ENCODE measurements around the gene EDEM1. TPM values are rescaled to one million over a fixed set of nuclear protein-coding genes. Genes with fewer than 3 reads are reported as not detected.

The EDEM1 gene
- total RNA-seq, 1 experiment from 2014 or later = 22.4 TPM

DNA sequence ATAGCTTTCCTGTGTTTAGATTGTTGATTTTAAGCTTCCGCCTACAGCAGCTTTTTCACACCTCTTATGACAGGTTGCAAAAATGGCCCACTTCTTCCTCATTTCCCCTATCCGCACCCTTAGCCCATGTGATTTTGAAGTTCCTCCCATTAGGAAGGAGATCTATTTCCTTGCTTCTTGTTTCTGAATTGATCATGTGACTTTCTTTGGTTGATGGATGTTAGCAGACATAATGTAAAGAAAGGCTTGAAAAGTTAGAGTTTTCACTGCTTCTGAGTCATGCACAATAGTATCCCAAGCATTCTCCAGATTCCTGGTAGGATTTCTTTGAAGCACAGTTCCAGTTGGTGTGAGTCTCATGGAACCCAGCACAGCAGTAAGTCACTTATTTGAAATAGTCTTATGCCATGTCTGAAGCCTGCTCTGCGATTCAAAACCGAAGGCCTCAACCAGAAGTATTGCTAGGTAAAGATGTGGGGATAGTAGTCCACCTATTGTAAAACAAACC, 76.6 kb downstream of the EDEM1 start:
- H3K4me3 Mint-ChIP-seq = no peak overlapping the region
- H3K36me3 Mint-ChIP-seq = peaks cover 4% of the 10 kb centered on the region
- ChIA-PET CTCF (no interaction called here), POLR2A (no interaction called here)
- ATAC-seq = no peak
- H3K27me3 Mint-ChIP-seq (ENCODE audit: low read depth) = no peaks in the 10 kb centered on the region; the same call in 1 of the 2 replicates
- no peak for DNase-seq (ENCODE audit: low spot score)
- no peak overlapping the region for H3K27ac Mint-ChIP-seq
- peaks cover 41% of the 10 kb centered on the region for H3K9me3 Mint-ChIP-seq
- H3K4me1 Mint-ChIP-seq = no peaks in the 10 kb centered on the region
- TF ChIP-seq, protein P1, sequence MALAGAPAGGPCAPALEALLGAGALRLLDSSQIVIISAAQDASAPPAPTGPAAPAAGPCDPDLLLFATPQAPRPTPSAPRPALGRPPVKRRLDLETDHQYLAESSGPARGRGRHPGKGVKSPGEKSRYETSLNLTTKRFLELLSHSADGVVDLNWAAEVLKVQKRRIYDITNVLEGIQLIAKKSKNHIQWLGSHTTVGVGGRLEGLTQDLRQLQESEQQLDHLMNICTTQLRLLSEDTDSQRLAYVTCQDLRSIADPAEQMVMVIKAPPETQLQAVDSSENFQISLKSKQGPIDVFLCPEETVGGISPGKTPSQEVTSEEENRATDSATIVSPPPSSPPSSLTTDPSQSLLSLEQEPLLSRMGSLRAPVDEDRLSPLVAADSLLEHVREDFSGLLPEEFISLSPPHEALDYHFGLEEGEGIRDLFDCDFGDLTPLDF (CRISPR knock-in tag; IDR thresholded peaks at IDR 0.05) = no peak
- TF ChIP-seq, protein P2, sequence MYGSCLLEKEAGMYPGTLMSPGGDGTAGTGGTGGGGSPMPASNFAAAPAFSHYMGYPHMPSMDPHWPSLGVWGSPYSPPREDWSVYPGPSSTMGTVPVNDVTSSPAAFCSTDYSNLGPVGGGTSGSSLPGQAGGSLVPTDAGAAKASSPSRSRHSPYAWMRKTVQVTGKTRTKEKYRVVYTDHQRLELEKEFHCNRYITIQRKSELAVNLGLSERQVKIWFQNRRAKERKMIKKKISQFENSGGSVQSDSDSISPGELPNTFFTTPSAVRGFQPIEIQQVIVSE (CRISPR knock-in tag; IDR thresholded peaks at IDR 0.05; ENCODE audit: borderline replicate concordance) = no peak
- TF ChIP-seq ZNF138 (CRISPR knock-in tag; conservative IDR thresholded peaks at IDR 0.05) (no peak), ZNF423 (CRISPR knock-in tag; IDR thresholded peaks at IDR 0.05) (no peak), NFYB (CRISPR knock-in tag; conservative IDR thresholded peaks at IDR 0.05; ENCODE audit: low read depth) (no peak), MYBL2 (CRISPR knock-in tag; IDR thresholded peaks at IDR 0.05) (no peak), ATF2 (CRISPR knock-in tag; IDR thresholded peaks at IDR 0.05; ENCODE audit: borderline replicate concordance, low read depth) (no peak), ZNF121 (CRISPR knock-in tag; IDR thresholded peaks at IDR 0.05) (no peak), FOXP1 (CRISPR knock-in tag; IDR thresholded peaks at IDR 0.05; ENCODE audit: borderline replicate concordance) (no peak), ZNF396 (CRISPR knock-in tag; IDR thresholded peaks at IDR 0.05; ENCODE audit: borderline replicate concordance) (no peak), SMAD3 (CRISPR knock-in tag; IDR thresholded peaks at IDR 0.05; ENCODE audit: borderline replicate concordance) (no peak), JAZF1 (CRISPR knock-in tag; IDR thresholded peaks at IDR 0.05) (no peak)

- H3K4me1 Mint-ChIP-seq = no peaks in the 10 kb centered on the region
- H3K36me3 Mint-ChIP-seq = peaks cover 4% of the 10 kb centered on the region
- DNase-seq (ENCODE audit: low spot score) (no peak), ATAC-seq (no peak)
- POLR2A ChIA-PET = no interaction called here
- CTCF ChIA-PET = no interaction called here
- H3K27me3 Mint-ChIP-seq (ENCODE audit: low read depth) = no peaks in the 10 kb centered on the region; the same call in 1 of the 2 replicates
- H3K4me3 Mint-ChIP-seq = no peak overlapping the region
- peaks cover 47% of the 10 kb centered on the region for H3K9me3 Mint-ChIP-seq
- no peak overlapping the region for H3K27ac Mint-ChIP-seq
- TF ChIP-seq ZNF396 (CRISPR knock-in tag; IDR thresholded peaks at IDR 0.05; ENCODE audit: borderline replicate concordance) (no peak), CREB1 (CRISPR knock-in tag; IDR thresholded peaks at IDR 0.05) (no peak), FOXK1 (CRISPR knock-in tag; IDR thresholded peaks at IDR 0.05) (no peak), ZNF317 (CRISPR knock-in tag; IDR thresholded peaks at IDR 0.05; ENCODE audit: borderline replicate concordance, low read depth) (no peak), ATF1 (CRISPR knock-in tag; IDR thresholded peaks at IDR 0.05) (no peak), TP53 (CRISPR knock-in tag; IDR thresholded peaks at IDR 0.05) (no peak), ZBTB43 (CRISPR knock-in tag; IDR thresholded peaks at IDR 0.05) (no peak), KAT7 (CRISPR knock-in tag; IDR thresholded peaks at IDR 0.05; ENCODE audit: borderline replicate concordance) (no peak)
- TF ChIP-seq, protein P3, sequence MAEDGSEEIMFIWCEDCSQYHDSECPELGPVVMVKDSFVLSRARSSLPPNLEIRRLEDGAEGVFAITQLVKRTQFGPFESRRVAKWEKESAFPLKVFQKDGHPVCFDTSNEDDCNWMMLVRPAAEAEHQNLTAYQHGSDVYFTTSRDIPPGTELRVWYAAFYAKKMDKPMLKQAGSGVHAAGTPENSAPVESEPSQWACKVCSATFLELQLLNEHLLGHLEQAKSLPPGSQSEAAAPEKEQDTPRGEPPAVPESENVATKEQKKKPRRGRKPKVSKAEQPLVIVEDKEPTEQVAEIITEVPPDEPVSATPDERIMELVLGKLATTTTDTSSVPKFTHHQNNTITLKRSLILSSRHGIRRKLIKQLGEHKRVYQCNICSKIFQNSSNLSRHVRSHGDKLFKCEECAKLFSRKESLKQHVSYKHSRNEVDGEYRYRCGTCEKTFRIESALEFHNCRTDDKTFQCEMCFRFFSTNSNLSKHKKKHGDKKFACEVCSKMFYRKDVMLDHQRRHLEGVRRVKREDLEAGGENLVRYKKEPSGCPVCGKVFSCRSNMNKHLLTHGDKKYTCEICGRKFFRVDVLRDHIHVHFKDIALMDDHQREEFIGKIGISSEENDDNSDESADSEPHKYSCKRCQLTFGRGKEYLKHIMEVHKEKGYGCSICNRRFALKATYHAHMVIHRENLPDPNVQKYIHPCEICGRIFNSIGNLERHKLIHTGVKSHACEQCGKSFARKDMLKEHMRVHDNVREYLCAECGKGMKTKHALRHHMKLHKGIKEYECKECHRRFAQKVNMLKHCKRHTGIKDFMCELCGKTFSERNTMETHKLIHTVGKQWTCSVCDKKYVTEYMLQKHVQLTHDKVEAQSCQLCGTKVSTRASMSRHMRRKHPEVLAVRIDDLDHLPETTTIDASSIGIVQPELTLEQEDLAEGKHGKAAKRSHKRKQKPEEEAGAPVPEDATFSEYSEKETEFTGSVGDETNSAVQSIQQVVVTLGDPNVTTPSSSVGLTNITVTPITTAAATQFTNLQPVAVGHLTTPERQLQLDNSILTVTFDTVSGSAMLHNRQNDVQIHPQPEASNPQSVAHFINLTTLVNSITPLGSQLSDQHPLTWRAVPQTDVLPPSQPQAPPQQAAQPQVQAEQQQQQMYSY (CRISPR knock-in tag; IDR thresholded peaks at IDR 0.05) = no peak
- TF ChIP-seq, protein P4, sequence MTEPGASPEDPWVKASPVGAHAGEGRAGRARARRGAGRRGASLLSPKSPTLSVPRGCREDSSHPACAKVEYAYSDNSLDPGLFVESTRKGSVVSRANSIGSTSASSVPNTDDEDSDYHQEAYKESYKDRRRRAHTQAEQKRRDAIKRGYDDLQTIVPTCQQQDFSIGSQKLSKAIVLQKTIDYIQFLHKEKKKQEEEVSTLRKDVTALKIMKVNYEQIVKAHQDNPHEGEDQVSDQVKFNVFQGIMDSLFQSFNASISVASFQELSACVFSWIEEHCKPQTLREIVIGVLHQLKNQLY (CRISPR knock-in tag; IDR thresholded peaks at IDR 0.05) = no peak
- TF ChIP-seq, protein P5, sequence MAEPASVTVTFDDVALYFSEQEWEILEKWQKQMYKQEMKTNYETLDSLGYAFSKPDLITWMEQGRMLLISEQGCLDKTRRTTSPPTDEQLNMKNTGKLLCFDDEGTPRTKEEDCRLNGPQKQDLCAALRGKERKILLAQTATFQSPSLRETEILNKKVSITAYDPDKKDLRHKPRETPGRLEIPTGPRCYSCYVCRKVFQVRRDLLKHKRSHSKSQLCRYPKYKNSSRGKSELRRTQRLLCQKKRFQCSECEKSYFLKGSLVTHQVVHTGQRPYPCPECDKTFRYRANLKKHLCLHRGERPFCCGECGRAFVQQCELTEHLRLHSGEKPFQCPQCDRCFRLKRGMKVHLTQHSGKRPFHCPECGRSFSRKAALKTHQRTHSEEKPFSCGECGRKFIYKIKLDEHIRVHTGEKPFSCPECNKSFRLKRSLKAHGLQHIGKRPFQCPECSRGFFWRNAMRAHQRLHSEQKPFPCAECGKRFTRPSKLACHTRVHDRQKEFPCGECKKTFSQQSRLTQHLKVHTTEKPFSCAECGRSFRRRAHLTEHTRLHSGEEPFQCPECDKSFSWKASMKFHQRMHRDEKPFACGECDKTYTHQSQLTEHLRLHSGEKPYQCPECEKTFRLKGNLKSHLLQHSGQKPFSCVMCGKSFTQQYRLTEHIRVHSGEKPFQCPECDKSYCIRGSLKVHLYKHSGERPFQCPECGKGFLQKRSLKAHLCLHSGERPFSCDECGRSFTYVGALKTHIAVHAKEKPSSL (CRISPR knock-in tag; conservative IDR thresholded peaks at IDR 0.05) = no peak
Observed at GRCh38 chr3:5264896-5265770, 77.6 kb downstream of the EDEM1 start.

All from WTC11 (cell line).